ENCODE data around the gene CTNNA3.

DNA sequence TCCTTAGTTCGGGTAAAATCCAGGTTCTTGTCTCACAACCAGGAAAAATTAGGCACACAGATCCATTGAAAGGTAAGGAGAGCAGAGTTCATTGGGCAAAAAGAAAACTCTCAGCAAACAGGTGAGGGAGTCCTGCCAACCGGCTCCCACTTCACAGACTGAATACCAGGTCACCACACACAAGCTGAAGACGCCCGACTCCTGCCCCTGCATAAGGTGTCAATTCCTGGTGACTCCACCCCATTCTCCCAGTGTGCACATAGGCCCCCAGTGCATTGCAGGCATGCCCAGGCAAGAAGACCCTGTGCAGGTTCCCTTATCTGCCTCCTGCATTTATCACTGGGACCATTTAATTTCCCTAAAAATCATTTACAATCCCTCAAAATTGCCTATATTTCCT, 415.6 kb downstream of the CTNNA3 start:
- no peak for TF ChIP-seq POLR2A (IDR thresholded peaks at IDR 0.05)
- TF ChIP-seq, protein P1, sequence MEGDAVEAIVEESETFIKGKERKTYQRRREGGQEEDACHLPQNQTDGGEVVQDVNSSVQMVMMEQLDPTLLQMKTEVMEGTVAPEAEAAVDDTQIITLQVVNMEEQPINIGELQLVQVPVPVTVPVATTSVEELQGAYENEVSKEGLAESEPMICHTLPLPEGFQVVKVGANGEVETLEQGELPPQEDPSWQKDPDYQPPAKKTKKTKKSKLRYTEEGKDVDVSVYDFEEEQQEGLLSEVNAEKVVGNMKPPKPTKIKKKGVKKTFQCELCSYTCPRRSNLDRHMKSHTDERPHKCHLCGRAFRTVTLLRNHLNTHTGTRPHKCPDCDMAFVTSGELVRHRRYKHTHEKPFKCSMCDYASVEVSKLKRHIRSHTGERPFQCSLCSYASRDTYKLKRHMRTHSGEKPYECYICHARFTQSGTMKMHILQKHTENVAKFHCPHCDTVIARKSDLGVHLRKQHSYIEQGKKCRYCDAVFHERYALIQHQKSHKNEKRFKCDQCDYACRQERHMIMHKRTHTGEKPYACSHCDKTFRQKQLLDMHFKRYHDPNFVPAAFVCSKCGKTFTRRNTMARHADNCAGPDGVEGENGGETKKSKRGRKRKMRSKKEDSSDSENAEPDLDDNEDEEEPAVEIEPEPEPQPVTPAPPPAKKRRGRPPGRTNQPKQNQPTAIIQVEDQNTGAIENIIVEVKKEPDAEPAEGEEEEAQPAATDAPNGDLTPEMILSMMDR (IDR thresholded peaks at IDR 0.05), result no peak
- no peak for TF ChIP-seq POLR2AphosphoS5 (IDR thresholded peaks at IDR 0.05)

Measured in upper lobe of left lung (tissue), 4 donors.